GM13977 (cell line): Measurements from ENCODE around the gene WFDC1.

Source experiments
- DNase-seq: peaks from one replicate; pipeline ENCODE4 v3.0.0; 2012; ENCODE audit warnings: low spot score
- CTCF ChIP-seq: IDR thresholded peaks from 2 replicates; pipeline ENCODE4 v1.5.1; 2012; ENCODE audit warnings: mild to moderate bottlenecking, control low read depth; ENCODE audit not compliant: insufficient read depth; ENCODE audit errors: extremely low read depth, missing control alignments
- in situ Hi-C: fragments of 300-500 bp; cut with MboI; formaldehyde crosslinking; loops from one replicate; pipeline ENCODE4 v1.12.0; 2022; ENCODE audit warnings: low sequenced_read_pairs, low pct_unique_long_range_greater_than_20kb, mixed read lengths, inconsistent platforms; ENCODE audit not compliant: unreplicated experiment

The WFDC1 gene

GRCh38 chr16:84312783-84313382 lies 18.2 kb downstream of the WFDC1 start:
- DNase-seq, result no peak
- in situ Hi-C loops, result no loop called here
- no peak for TF ChIP-seq CTCF

GRCh38 chr16:84313921-84314320 lies 19.2 kb downstream of the WFDC1 start:
- no peak for TF ChIP-seq CTCF
- no peak for DNase-seq
- in situ Hi-C loops, result no loop called here

- DNase-seq, result no peak
- no peak for TF ChIP-seq CTCF
- in situ Hi-C loops, result no loop called here
Measured at GRCh38 chr16:84314373-84314772, 19.7 kb downstream of the WFDC1 start.

GRCh38 chr16:84314814-84315213 lies 20.1 kb downstream of the WFDC1 start:
- no peak for DNase-seq
- TF ChIP-seq CTCF, result no peak
- in situ Hi-C loops, result no loop called here

- in situ Hi-C loops, result no loop called here
- TF ChIP-seq CTCF, result no peak
Measured at GRCh38 chr16:84315422-84315821, 20.7 kb downstream of the WFDC1 start.

GRCh38 chr16:84318091-84318975 lies 23.7 kb downstream of the WFDC1 start:
- no peak for DNase-seq
- in situ Hi-C loops, result no loop called here
- TF ChIP-seq CTCF, result no peak

More at GRCh38 chr16:84315422-84315821, 20.7 kb downstream of the WFDC1 start:
- DNase-seq, result no peak
